SK-N-SH treated with all-trans-retinoic acid at 6 μM for 48 hours (cell line): Measurements from ENCODE around the gene LRP5.

Source experiments
- ARNTL ChIP-seq: fragments of 450-650 bp; formaldehyde crosslinking; IDR thresholded peaks from 2 replicates; pipeline ENCODE4 v1.5.0; 2020; ENCODE audit warnings: low read depth, mild to moderate bottlenecking, moderate library complexity, borderline replicate concordance
- CSDC2 ChIP-seq: fragments of 250-450 bp; sonication (Bioruptor Pico); IDR thresholded peaks from 2 replicates; pipeline ENCODE4 v1.5.0; 2020; ENCODE audit warnings: mild to moderate bottlenecking, moderate library complexity
- ESRRG ChIP-seq: fragments of 250-450 bp; sonication (Bioruptor Pico); IDR thresholded peaks from 2 replicates; pipeline ENCODE4 v1.6.1; 2021; ENCODE audit warnings: mild to moderate bottlenecking
- ISL1 ChIP-seq: fragments of 250-450 bp; sonication (Bioruptor Pico); IDR thresholded peaks from 2 replicates; pipeline ENCODE4 v2.1.2; 2022; ENCODE audit warnings: mild to moderate bottlenecking, moderate library complexity
- PPARA ChIP-seq: fragments of 250-450 bp; sonication (Bioruptor Pico); IDR thresholded peaks from 2 replicates; pipeline ENCODE4 v1.5.0; 2020; ENCODE audit warnings: mild to moderate bottlenecking, borderline replicate concordance
- RARB ChIP-seq: fragments of 250-450 bp; sonication (Bioruptor Pico); IDR thresholded peaks from 2 replicates; pipeline ENCODE4 v1.8.0; 2021; ENCODE audit warnings: mild to moderate bottlenecking, moderate library complexity
- TCF4 ChIP-seq: fragments of 250-450 bp; sonication (Bioruptor Pico); IDR thresholded peaks from 2 replicates; pipeline ENCODE4 v1.8.0; 2021; ENCODE audit warnings: mild to moderate bottlenecking, moderate library complexity, borderline replicate concordance
- TOX ChIP-seq: fragments of 250-450 bp; sonication (Bioruptor Pico); IDR thresholded peaks from 2 replicates; pipeline ENCODE4 v1.8.0; 2021; ENCODE audit warnings: mild to moderate bottlenecking, moderate library complexity, borderline replicate concordance
- ZFP3 ChIP-seq: fragments of 250-450 bp; sonication (Bioruptor Pico); IDR thresholded peaks from 2 replicates; pipeline ENCODE4 v1.5.0; 2020; ENCODE audit warnings: mild to moderate bottlenecking, moderate library complexity
- ZFP30 ChIP-seq: fragments of 450-650 bp; formaldehyde crosslinking; IDR thresholded peaks from 2 replicates; pipeline ENCODE4 v1.5.0; 2022; ENCODE audit warnings: mild to moderate bottlenecking, moderate library complexity
- ZNF70 ChIP-seq: fragments of 450-650 bp; formaldehyde crosslinking; IDR thresholded peaks from 2 replicates; pipeline ENCODE4 v1.5.0; 2020; ENCODE audit warnings: mild to moderate bottlenecking, moderate library complexity
- TF ChIP-seq, protein P1 (sequence below): fragments of 250-450 bp; sonication (Bioruptor Pico); IDR thresholded peaks from 2 replicates; pipeline ENCODE4 v1.5.1; 2021; ENCODE audit warnings: mild to moderate bottlenecking, moderate library complexity
- TF ChIP-seq, protein P2 (sequence below): fragments of 250-450 bp; sonication (Bioruptor Pico); IDR thresholded peaks from 2 replicates; pipeline ENCODE4 v1.8.0; 2020; ENCODE audit warnings: mild to moderate bottlenecking, moderate library complexity, borderline replicate concordance
- TF ChIP-seq, protein P3 (sequence below): fragments of 250-450 bp; sonication (Bioruptor Pico); IDR thresholded peaks from 2 replicates; pipeline ENCODE4 v1.5.0; 2020; ENCODE audit warnings: mild to moderate bottlenecking, moderate library complexity

DNA sequence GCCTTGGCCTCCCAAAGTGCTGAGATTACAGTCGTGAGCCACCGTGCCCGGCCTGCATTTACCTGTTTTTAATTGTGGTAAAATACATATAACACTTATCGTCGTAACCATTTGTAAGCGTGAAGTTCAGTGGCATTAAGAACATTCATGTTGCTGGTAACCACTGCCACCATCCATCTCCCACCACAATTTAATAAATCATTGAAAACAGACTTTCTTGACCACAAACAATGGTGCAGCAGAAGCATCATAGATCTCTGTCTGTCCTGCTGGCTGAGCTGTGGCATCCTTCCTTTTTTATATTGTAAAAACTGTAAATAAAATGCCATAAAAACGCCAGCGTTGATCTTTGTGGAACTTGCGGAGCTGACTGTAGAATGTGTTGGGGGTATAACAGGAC is 24.3 kb downstream of the LRP5 start:
- no peak for TF ChIP-seq ZNF70 (CRISPR knock-in tag)
- no peak for TF ChIP-seq CSDC2 (CRISPR knock-in tag)
- TF ChIP-seq ESRRG: no peak
- no peak for TF ChIP-seq ZFP3 (CRISPR knock-in tag)
- no peak for TF ChIP-seq TOX (CRISPR knock-in tag)
- TF ChIP-seq ZFP30 (CRISPR knock-in tag): no peak
- no peak for TF ChIP-seq ARNTL (CRISPR knock-in tag)
- TF ChIP-seq, protein P1, sequence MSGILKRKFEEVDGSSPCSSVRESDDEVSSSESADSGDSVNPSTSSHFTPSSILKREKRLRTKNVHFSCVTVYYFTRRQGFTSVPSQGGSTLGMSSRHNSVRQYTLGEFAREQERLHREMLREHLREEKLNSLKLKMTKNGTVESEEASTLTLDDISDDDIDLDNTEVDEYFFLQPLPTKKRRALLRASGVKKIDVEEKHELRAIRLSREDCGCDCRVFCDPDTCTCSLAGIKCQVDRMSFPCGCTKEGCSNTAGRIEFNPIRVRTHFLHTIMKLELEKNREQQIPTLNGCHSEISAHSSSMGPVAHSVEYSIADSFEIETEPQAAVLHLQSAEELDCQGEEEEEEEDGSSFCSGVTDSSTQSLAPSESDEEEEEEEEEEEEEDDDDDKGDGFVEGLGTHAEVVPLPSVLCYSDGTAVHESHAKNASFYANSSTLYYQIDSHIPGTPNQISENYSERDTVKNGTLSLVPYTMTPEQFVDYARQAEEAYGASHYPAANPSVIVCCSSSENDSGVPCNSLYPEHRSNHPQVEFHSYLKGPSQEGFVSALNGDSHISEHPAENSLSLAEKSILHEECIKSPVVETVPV (CRISPR knock-in tag): no peak
- no peak for TF ChIP-seq TCF4 (CRISPR knock-in tag)
- TF ChIP-seq, protein P2, sequence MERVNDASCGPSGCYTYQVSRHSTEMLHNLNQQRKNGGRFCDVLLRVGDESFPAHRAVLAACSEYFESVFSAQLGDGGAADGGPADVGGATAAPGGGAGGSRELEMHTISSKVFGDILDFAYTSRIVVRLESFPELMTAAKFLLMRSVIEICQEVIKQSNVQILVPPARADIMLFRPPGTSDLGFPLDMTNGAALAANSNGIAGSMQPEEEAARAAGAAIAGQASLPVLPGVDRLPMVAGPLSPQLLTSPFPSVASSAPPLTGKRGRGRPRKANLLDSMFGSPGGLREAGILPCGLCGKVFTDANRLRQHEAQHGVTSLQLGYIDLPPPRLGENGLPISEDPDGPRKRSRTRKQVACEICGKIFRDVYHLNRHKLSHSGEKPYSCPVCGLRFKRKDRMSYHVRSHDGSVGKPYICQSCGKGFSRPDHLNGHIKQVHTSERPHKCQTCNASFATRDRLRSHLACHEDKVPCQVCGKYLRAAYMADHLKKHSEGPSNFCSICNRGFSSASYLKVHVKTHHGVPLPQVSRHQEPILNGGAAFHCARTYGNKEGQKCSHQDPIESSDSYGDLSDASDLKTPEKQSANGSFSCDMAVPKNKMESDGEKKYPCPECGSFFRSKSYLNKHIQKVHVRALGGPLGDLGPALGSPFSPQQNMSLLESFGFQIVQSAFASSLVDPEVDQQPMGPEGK (CRISPR knock-in tag): no peak
- TF ChIP-seq PPARA (CRISPR knock-in tag): no peak
- TF ChIP-seq ISL1: no peak
- TF ChIP-seq, protein P3, sequence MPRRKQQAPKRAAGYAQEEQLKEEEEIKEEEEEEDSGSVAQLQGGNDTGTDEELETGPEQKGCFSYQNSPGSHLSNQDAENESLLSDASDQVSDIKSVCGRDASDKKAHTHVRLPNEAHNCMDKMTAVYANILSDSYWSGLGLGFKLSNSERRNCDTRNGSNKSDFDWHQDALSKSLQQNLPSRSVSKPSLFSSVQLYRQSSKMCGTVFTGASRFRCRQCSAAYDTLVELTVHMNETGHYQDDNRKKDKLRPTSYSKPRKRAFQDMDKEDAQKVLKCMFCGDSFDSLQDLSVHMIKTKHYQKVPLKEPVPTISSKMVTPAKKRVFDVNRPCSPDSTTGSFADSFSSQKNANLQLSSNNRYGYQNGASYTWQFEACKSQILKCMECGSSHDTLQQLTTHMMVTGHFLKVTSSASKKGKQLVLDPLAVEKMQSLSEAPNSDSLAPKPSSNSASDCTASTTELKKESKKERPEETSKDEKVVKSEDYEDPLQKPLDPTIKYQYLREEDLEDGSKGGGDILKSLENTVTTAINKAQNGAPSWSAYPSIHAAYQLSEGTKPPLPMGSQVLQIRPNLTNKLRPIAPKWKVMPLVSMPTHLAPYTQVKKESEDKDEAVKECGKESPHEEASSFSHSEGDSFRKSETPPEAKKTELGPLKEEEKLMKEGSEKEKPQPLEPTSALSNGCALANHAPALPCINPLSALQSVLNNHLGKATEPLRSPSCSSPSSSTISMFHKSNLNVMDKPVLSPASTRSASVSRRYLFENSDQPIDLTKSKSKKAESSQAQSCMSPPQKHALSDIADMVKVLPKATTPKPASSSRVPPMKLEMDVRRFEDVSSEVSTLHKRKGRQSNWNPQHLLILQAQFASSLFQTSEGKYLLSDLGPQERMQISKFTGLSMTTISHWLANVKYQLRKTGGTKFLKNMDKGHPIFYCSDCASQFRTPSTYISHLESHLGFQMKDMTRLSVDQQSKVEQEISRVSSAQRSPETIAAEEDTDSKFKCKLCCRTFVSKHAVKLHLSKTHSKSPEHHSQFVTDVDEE (CRISPR knock-in tag): no peak
- no peak for TF ChIP-seq RARB (CRISPR knock-in tag)
